Activated CD4-positive, alpha-beta T cell treated with anti-CD3 and anti-CD28 coated beads for 36 hours (primary cell): Measurements from ENCODE around the gene BTG4. TPM values are rescaled to one million over a fixed set of nuclear protein-coding genes. Genes with fewer than 3 reads are reported as not detected.

Experiments used
- ATAC-seq: fragments of 200-7000 bp; cut with Tn5 transposase; one replicate; pipeline ENCODE4 v1.10.0; 2021; ENCODE audit warnings: mild to moderate bottlenecking, moderate library complexity
- CTCF ChIA-PET: fragments of 350-600 bp; sonication (Branson Sonifier 250); formaldehyde crosslinking; loops from one replicate; lab custom pipeline; 2021; ENCODE audit warnings: antibody characterized with exemption; lab: Charles Lee
- POLR2A ChIA-PET: fragments of 350-600 bp; sonication (Branson Sonifier 250); formaldehyde crosslinking; loops from one replicate; lab custom pipeline; 2021; ENCODE audit warnings: antibody characterized with exemption, inconsistent platforms; lab: Charles Lee
- DNase-seq: peaks from one replicate; pipeline ENCODE4 v3.0.0-alpha.2; 2020
- H3K27ac Mint-ChIP-seq: one replicate; pipeline ENCODE4 v1.8.0; 2021; ENCODE audit warnings: mixed read lengths
- H3K27me3 Mint-ChIP-seq: one replicate; pipeline ENCODE4 v1.8.0; 2021; ENCODE audit warnings: mixed read lengths
- H3K36me3 Mint-ChIP-seq: one replicate; pipeline ENCODE4 v1.8.0; 2021; ENCODE audit warnings: low read depth, mixed read lengths
- H3K4me1 Mint-ChIP-seq: one replicate; pipeline ENCODE4 v1.8.0; 2021; ENCODE audit warnings: mixed read lengths
- H3K4me3 Mint-ChIP-seq: one replicate; pipeline ENCODE4 v1.8.0; 2021; ENCODE audit warnings: mild to moderate bottlenecking, moderate library complexity, mixed read lengths
- H3K9me3 Mint-ChIP-seq: one replicate; pipeline ENCODE4 v1.8.0; 2021; ENCODE audit warnings: low read depth, mixed read lengths
- intact Hi-C, 2 experiments: fragments of 100-400 bp; cut with DNase I in 1 of 2; cut with micrococcal nuclease in 1 of 2; formaldehyde crosslinking; loops; one replicate each; pipeline versions ENCODE4 v1.14.2 to v1.15.1; 2022 to 2024; cut with DNase I, micrococcal nuclease
- microRNA-seq: library from miRNA; unstranded; fragments of <30 nt; microRNA quantifications from one replicate; pipeline ENCODE4 v1.2.0, GENCODE V29; 2021; ENCODE audit warnings: borderline replicate concordance
- total RNA-seq, 2 experiments: library from RNA; stranded (reverse); gene quantifications; one replicate each; pipeline ENCODE4 v1.2.3, GENCODE V29; 2021

Gene BTG4
- total RNA-seq, 2 experiments from 2014 or later, result not detected

DNA sequence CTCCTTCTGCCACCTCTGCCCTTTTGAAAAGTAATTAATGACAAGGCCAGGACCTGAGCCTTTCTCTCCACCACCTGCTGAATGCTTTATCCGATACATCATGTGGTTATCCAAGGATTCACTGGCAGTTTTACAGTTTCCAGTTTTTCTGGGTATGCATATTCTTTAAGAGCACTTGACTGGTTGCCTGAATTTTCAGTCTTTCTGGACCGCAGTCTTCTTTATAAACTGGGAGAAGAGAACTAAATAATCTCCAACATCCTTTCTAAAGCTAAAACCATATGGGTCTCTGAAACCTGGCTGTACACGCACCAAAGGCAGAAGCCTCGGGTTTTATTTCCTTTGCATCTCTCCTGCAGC is 65.1 kb downstream of the BTG4 start:
- Mint-ChIP-seq H3K4me1 (peaks cover 14% of the 10 kb centered on the region), H3K4me3 (no peak overlapping the region), H3K36me3 (no peaks in the 10 kb centered on the region), H3K9me3 (no peaks in the 10 kb centered on the region), H3K27ac (no peak overlapping the region), H3K27me3 (no peaks in the 10 kb centered on the region)
- ChIA-PET CTCF (interaction anchor here (0.6 to 3.1 kb wide), 24 partner anchors 8 to 990 kb away, joined by 3 to 38 read pairs (median 5); no protein-coding TSS in a partner anchor), POLR2A (no interaction called here)
- intact Hi-C loops, result loop anchor here (5.0 to 10.0 kb wide), 2 partner anchors 992 to 1000 kb away; no protein-coding TSS in a partner anchor
- ATAC-seq (no peak), DNase-seq (no peak)

GRCh38 chr11:111446404-111447111 is 65.6 kb downstream of the BTG4 start:
- intact Hi-C loops, result loop anchor here (1.0 to 10.0 kb wide), 3 partner anchors 163 to 999 kb away; no protein-coding TSS in a partner anchor
- POLR2A ChIA-PET, result no interaction called here
- no peak overlapping the region for H3K4me3 Mint-ChIP-seq
- no peaks in the 10 kb centered on the region for H3K36me3 Mint-ChIP-seq
- H3K27ac Mint-ChIP-seq, result peak overlapping the region; percentile 32
- H3K27me3 Mint-ChIP-seq, result no peaks in the 10 kb centered on the region
- DNase-seq (peak; percentile 82), ATAC-seq (peak; percentile 99)
- H3K9me3 Mint-ChIP-seq, result no peaks in the 10 kb centered on the region
- CTCF ChIA-PET, result interaction anchor here (0.6 to 3.1 kb wide), 39 partner anchors 9 to 989 kb away, joined by 3 to 38 read pairs (median 4); partner anchors contain the start of genes BTG4 and POU2AF1
- H3K4me1 Mint-ChIP-seq, result peaks cover 16% of the 10 kb centered on the region

DNA sequence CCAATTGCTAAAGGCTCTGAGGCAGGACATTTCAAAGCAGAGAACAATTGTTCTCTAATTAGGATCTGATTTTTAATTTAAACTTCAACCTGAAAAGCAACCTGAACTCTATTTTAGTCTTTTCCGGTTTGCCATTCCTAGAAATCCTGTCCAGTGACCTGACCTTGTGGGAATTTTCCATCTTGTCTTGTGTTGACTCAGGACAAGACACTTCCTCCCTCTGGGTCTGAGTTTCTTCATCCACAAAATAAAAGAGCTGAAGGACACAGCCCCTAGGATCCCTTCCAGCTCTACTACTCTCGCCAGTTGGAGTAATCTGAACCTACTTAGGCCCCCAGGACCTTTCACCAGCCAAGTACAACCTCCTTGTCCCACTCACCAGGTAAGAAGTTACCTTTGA is 66.6 kb downstream of the BTG4 start:
- Mint-ChIP-seq H3K36me3 (no peaks in the 10 kb centered on the region), H3K9me3 (no peaks in the 10 kb centered on the region)
- intact Hi-C loops, result loop anchor here (5.0 to 10.0 kb wide), 2 partner anchors 991 to 998 kb away; no protein-coding TSS in a partner anchor

More for the DNA sequence above, 66.6 kb downstream of the BTG4 start:
- peak overlapping the region; percentile 6 for H3K27ac Mint-ChIP-seq
- ATAC-seq, result no peak
- H3K27me3 Mint-ChIP-seq, result no peaks in the 10 kb centered on the region
- H3K4me3 Mint-ChIP-seq, result no peak overlapping the region
- no peak for DNase-seq
- ChIA-PET CTCF (interaction anchor here (0.7 to 3.1 kb wide), 22 partner anchors 9 to 988 kb away, joined by 3 to 38 read pairs (median 5); partner anchors contain the start of genes BTG4 and POU2AF1), POLR2A (no interaction called here)
- peaks cover 20% of the 10 kb centered on the region for H3K4me1 Mint-ChIP-seq

Small RNA genes within 50 kb of the gene (microRNA-seq; reads per million reads assigned to microRNA genes)
- not detected for gene MIR34B
- gene MIR34C, result 32.1 reads per million, percentile 50 among the genes with 10 or more reads in this experiment

Other genes with a start within 250 kb of the BTG4 start
- not detected for gene POU2AF3, start 213.8 kb downstream of the BTG4 start, total RNA-seq
- 10 to 100 TPM in 1 of 2 experiments, 1 to 10 TPM in 1; 9.6 to 10.0 TPM for gene POU2AF1, start 133.1 kb downstream of the BTG4 start, total RNA-seq
- gene HOATZ, start 2.4 kb upstream of the BTG4 start, total RNA-seq, result not detected
- gene LAYN, start 28.3 kb upstream of the BTG4 start, total RNA-seq, result 1 to 10 TPM; 5.5 to 5.6 TPM
- 10 to 100 TPM in 1 of 2 experiments, 1 to 10 TPM in 1; 6.0 to 10.9 TPM for gene SIK2, start 90.1 kb upstream of the BTG4 start, total RNA-seq